Neural progenitor cell (in vitro differentiated cells): ENCODE results near the gene FFAR2.

Experiments used
- EZH2 ChIP-seq: fragments of 200-600 bp; sonication (generic); IDR thresholded peaks from 2 replicates; pipeline ENCODE4 v1.6.1; 2017; ENCODE audit warnings: antibody characterized with exemption, mild to moderate bottlenecking, moderate library complexity
- EZH2phosphoT487 ChIP-seq: fragments of 200-600 bp; sonication (generic); IDR thresholded peaks from 2 replicates; pipeline ENCODE4 v1.6.1; 2017; ENCODE audit warnings: antibody characterized with exemption
- TF ChIP-seq, protein P1 (sequence below): fragments of 200-600 bp; sonication (generic); IDR thresholded peaks from 2 replicates; pipeline ENCODE4 v1.5.1; 2017; ENCODE audit warnings: antibody characterized with exemption, mild to moderate bottlenecking

DNA sequence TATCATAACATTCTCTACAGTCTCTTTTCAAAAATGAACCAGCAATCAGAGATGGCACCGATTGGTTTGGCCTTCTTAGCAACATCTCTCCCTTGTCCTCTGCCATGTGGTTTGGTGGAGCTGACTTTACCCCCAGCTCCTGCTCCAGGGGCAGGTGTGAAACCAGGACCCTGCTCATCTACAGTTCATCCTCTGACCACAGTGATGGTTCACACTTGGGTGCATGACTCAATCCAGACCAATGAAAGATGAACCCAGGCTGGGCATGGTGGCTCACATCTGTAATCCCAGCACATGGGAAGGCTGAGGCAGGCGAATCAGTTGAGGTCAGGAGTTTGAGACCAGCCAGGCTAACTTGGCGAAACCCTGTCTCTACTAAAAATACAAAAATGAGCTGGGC lies 33.6 kb upstream of the FFAR2 start:
- TF ChIP-seq, protein P1, sequence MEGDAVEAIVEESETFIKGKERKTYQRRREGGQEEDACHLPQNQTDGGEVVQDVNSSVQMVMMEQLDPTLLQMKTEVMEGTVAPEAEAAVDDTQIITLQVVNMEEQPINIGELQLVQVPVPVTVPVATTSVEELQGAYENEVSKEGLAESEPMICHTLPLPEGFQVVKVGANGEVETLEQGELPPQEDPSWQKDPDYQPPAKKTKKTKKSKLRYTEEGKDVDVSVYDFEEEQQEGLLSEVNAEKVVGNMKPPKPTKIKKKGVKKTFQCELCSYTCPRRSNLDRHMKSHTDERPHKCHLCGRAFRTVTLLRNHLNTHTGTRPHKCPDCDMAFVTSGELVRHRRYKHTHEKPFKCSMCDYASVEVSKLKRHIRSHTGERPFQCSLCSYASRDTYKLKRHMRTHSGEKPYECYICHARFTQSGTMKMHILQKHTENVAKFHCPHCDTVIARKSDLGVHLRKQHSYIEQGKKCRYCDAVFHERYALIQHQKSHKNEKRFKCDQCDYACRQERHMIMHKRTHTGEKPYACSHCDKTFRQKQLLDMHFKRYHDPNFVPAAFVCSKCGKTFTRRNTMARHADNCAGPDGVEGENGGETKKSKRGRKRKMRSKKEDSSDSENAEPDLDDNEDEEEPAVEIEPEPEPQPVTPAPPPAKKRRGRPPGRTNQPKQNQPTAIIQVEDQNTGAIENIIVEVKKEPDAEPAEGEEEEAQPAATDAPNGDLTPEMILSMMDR = no peak
- no peak for TF ChIP-seq EZH2phosphoT487
- TF ChIP-seq EZH2 = no peak
